Right cardiac atrium (tissue), 5 donors: ENCODE measurements around the gene EXTL1. TPM values are rescaled to one million over a fixed set of nuclear protein-coding genes. Genes with fewer than 3 reads are reported as not detected.

Experiments used
- ATAC-seq, 2 donors: fragments of 200-7000 bp; cut with Tn5 transposase; one replicate each; pipeline versions ENCODE4 v1.8.0 to v1.9.1; 2020; ENCODE audit warnings: moderate library complexity in 2 of 2, mild to moderate bottlenecking in 1 of 2
- DNase-seq, 3 donors: peaks; one replicate each; pipeline ENCODE4 v3.0.0-alpha.2; 2020
- H3K27ac ChIP-seq: one replicate; pipeline ENCODE4 v1.5.1; 2013; ENCODE audit warnings: mild to moderate bottlenecking, low read length, control low read depth, moderate library complexity
- H3K27me3 ChIP-seq: one replicate; pipeline ENCODE4 v1.6.1; 2013; ENCODE audit not compliant: control insufficient read depth, insufficient read depth
- H3K4me1 ChIP-seq: one replicate; pipeline ENCODE4 v1.6.1; 2013; ENCODE audit warnings: low read length; ENCODE audit not compliant: control insufficient read depth, insufficient read depth
- H3K4me3 ChIP-seq: one replicate; pipeline ENCODE4 v1.5.1; 2013; ENCODE audit warnings: low read length, control low read depth
- H3K9me3 ChIP-seq: one replicate; pipeline ENCODE4 v1.6.1; 2013; ENCODE audit warnings: low read length; ENCODE audit not compliant: control insufficient read depth
- WGBS: extraction: QIAGEN DNeasy Blood & Tissue Kit; methylation state at CpG from one replicate; pipeline ENCODE4 v1.1.7; 2013; 5-methylcytosine and 5-hydroxymethylcytosine counted together
- intact Hi-C, 4 donors: fragments of 100-400 bp; cut with DNase I; formaldehyde crosslinking; loops; one replicate each; pipeline versions ENCODE4 v1.11.0 to v1.14.0; 2022 to 2023
- polyA plus RNA-seq: library from polyadenylated mRNA; stranded (reverse); fragments of 200-250 nt; gene quantifications from one replicate; pipeline ENCODE4 v1.2.3, GENCODE V29; 2013
- total RNA-seq, 4 donors: library from RNA; stranded (reverse); fragmentation: NEBNext Ultra II Directional; extraction: Animal tissue kit (Norgen Biotek cat#: 25700); gene quantifications; one replicate each; pipeline ENCODE4 v1.2.1, GENCODE V29; 2021
- donor health status: healthy with polysubstance abuse.
- donor health status: DM: no; HTN: yes; CAD: no.
- donor health status: DM: no; HTN: no; CAD: no.
- donor health status: DM: no; HTN: yes; CAD: no; lungs with severe emphysema.
- donor health status: DM: yes; HTN: yes; CAD: no.

EXTL1 gene
- total and polyA plus RNA-seq, 5 donors = 0.78 to 4.3 (median 2.4) TPM

GRCh38 chr1:26044971-26045721, 23.6 kb downstream of the EXTL1 start:
- H3K27me3 ChIP-seq = no peaks in the 10 kb centered on the region
- H3K27ac ChIP-seq = no peak overlapping the region
- peak; percentile 22 to 25 for ATAC-seq
- H3K9me3 ChIP-seq = no peaks in the 10 kb centered on the region
- WGBS = 28% methylated on average over 29 of the region's 29 CpGs
- DNase-seq = no peak
- H3K4me1 ChIP-seq = no peaks in the 10 kb centered on the region
- H3K4me3 ChIP-seq = no peak overlapping the region
- intact Hi-C loops = no loop called here

- H3K27ac ChIP-seq = no peak within 1 kb of the TSS
- DNase-seq (peak in 1 of 3 donors; percentile 61), ATAC-seq (no peak)
These were observed 24.2 kb downstream of the EXTL1 start, which contains the start of gene SLC30A2 for GRCh38 chr1:26045722-26046245. TSS of gene SLC30A2 (minus strand) at chr1:26046118. CDS start at chr1:26045896, 222 bp downstream.

GRCh38 chr1:26046246-26047095, 24.9 kb downstream of the EXTL1 start:
- DNase-seq (no peak), ATAC-seq (peak in 1 of 2 donors; percentile 11)
- no peak overlapping the region for H3K27ac ChIP-seq
- H3K27me3 ChIP-seq = no peaks in the 10 kb centered on the region
- intact Hi-C loops = no loop called here
- H3K9me3 ChIP-seq = no peaks in the 10 kb centered on the region
- no peaks in the 10 kb centered on the region for H3K4me1 ChIP-seq
- peak overlapping the region; percentile 8 for H3K4me3 ChIP-seq
- WGBS = 7% methylated on average over 57 of the region's 57 CpGs

More at GRCh38 chr1:26045722-26046245, 24.2 kb downstream of the EXTL1 start, which contains the start of gene SLC30A2:
- intact Hi-C loops = no loop called here
- H3K9me3 ChIP-seq = no peaks in the 10 kb centered on the region
- H3K27me3 ChIP-seq = no peaks in the 10 kb centered on the region
- H3K4me3 ChIP-seq = peak within 1 kb of the TSS; percentile 8
- WGBS = 1% methylated on average over 62 of the region's 62 CpGs
- H3K4me1 ChIP-seq = no peaks in the 10 kb centered on the region

GRCh38 chr1:26047278-26047874, 25.8 kb downstream of the EXTL1 start:
- Histone ChIP-seq H3K4me3 (no peak overlapping the region), H3K9me3 (no peaks in the 10 kb centered on the region), H3K27ac (no peak overlapping the region), H3K4me1 (no peaks in the 10 kb centered on the region), H3K27me3 (no peaks in the 10 kb centered on the region)
- DNase-seq = no peak
- no peak for ATAC-seq
- intact Hi-C loops = no loop called here
- WGBS = 74% methylated on average over 7 of the region's 7 CpGs

- DNase-seq = no peak
- Histone ChIP-seq H3K27me3 (no peaks in the 10 kb centered on the region), H3K27ac (peak overlapping the region; percentile 11), H3K4me1 (no peaks in the 10 kb centered on the region), H3K9me3 (no peaks in the 10 kb centered on the region), H3K4me3 (no peak overlapping the region)
- intact Hi-C loops = no loop called here
- 60% methylated on average over 10 of the region's 10 CpGs for WGBS
- ATAC-seq = peak; percentile 41 to 52
These were observed 28.1 kb downstream of the EXTL1 start for GRCh38 chr1:26049531-26050247.

- DNase-seq (no peak), ATAC-seq (no peak)
- 83% methylated on average over 6 of the region's 6 CpGs for WGBS
- no peak overlapping the region for H3K4me3 ChIP-seq
- no peaks in the 10 kb centered on the region for H3K27me3 ChIP-seq
- intact Hi-C loops = no loop called here
- H3K9me3 ChIP-seq = no peaks in the 10 kb centered on the region
- no peak overlapping the region for H3K27ac ChIP-seq
- no peaks in the 10 kb centered on the region for H3K4me1 ChIP-seq
These were observed 28.7 kb downstream of the EXTL1 start for GRCh38 chr1:26050248-26050640.

GRCh38 chr1:26053718-26054560, 32.4 kb downstream of the EXTL1 start:
- peak in 1 of 2 donors; percentile 12 for ATAC-seq
- intact Hi-C loops = no loop called here

GRCh38 chr1:26055041-26055440, 33.5 kb downstream of the EXTL1 start:
- WGBS = 69% methylated on average over 2 of the region's 2 CpGs
- DNase-seq (no peak), ATAC-seq (no peak)
- Histone ChIP-seq H3K4me3 (no peak overlapping the region), H3K27me3 (no peaks in the 10 kb centered on the region), H3K4me1 (no peaks in the 10 kb centered on the region), H3K9me3 (no peaks in the 10 kb centered on the region), H3K27ac (no peak overlapping the region)
- intact Hi-C loops = no loop called here

More at GRCh38 chr1:26053718-26054560, 32.4 kb downstream of the EXTL1 start:
- no peaks in the 10 kb centered on the region for H3K4me1 ChIP-seq
- no peak for DNase-seq
- H3K27ac ChIP-seq = peak overlapping the region; percentile 17
- no peaks in the 10 kb centered on the region for H3K9me3 ChIP-seq
- H3K27me3 ChIP-seq = no peaks in the 10 kb centered on the region
- WGBS = 32% methylated on average over 16 of the region's 16 CpGs
- no peak overlapping the region for H3K4me3 ChIP-seq

GRCh38 chr1:26057189-26057588, 35.6 kb downstream of the EXTL1 start:
- Histone ChIP-seq H3K9me3 (no peaks in the 10 kb centered on the region), H3K4me3 (no peak overlapping the region), H3K4me1 (peaks cover 3% of the 10 kb centered on the region), H3K27ac (no peak overlapping the region), H3K27me3 (no peaks in the 10 kb centered on the region)
- intact Hi-C loops = no loop called here
- ATAC-seq = no peak
- no peak for DNase-seq
- 68% methylated on average over 2 of the region's 2 CpGs for WGBS
